Right atrium auricular region (tissue), 2 donors: ENCODE results near the gene FAM78A. TPM values are rescaled to one million over a fixed set of nuclear protein-coding genes. Genes with fewer than 3 reads are reported as not detected.
"Not testable (repeated sequence)": the region's sequence is repeated elsewhere in the genome, so short reads cannot be mapped to it uniquely, and the experiment has no call there.

Source experiments
- DNase-seq: peaks from one replicate; pipeline ENCODE4 v3.0.0-alpha.2; 2019; ENCODE audit warnings: low spot score
- H3K27ac ChIP-seq, 2 donors: fragments of 200-600 bp; sonication (generic); 1 replicate in 1 of 2; 2 replicates in 1 of 2; pipeline ENCODE4 v1.5.1; 2016 to 2019
- H3K27me3 ChIP-seq, 2 donors: fragments of 200-600 bp; sonication (generic); one replicate each; pipeline versions ENCODE4 v1.5.1 to v1.6.0; 2017 to 2019
- H3K36me3 ChIP-seq: fragments of 200-600 bp; sonication (generic); one replicate; pipeline ENCODE4 v1.5.1; 2016
- H3K4me1 ChIP-seq, 2 donors: fragments of 200-600 bp; sonication (generic); one replicate each; pipeline versions ENCODE4 v1.5.1 to v1.6.0; 2017 to 2019
- H3K4me3 ChIP-seq, 2 donors: fragments of 200-600 bp; sonication (generic); 1 replicate in 1 of 2; 2 replicates in 1 of 2; pipeline ENCODE4 v1.5.1; 2017 to 2019; ENCODE audit warnings: mild to moderate bottlenecking in 1 of 2, moderate library complexity in 1 of 2
- H3K9me3 ChIP-seq, 2 donors: fragments of 200-600 bp; sonication (generic); one replicate each; pipeline ENCODE4 v1.5.1; 2019
- total RNA-seq, 2 donors: library from RNA; depleted of rRNA; stranded (reverse); fragments of >200 nt; gene quantifications; one replicate each; pipeline ENCODE4 v1.1.0, GENCODE V29; 2016
- TF ChIP-seq, protein P1 (sequence below), 2 donors: fragments of 200-600 bp; sonication (generic); IDR thresholded peaks; one replicate each; pipeline ENCODE4 v1.5.1; 2019; ENCODE audit warnings: antibody characterized with exemption in 2 of 2

FAM78A gene
- total RNA-seq, 2 donors from 2014 or later: 31.8 to 55.3 TPM

DNA sequence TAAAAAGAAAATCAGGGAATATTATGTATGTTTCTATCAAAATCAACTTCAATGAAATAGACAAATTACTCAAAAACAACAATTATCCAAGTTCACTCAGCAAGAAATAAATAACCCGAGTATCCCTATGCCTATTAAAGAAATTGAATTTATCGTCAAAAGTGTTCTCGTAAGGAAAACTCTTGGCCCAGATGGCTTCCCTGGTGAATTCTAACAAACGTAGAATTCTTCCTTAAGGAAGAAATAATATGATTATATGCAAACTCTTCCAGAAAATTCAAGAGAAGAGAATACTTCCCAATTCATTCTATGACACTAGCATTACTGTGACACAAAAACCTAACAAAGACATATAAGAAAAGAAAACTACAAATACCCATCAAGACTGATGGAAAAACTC lies 29.7 kb downstream of the FAM78A start:
- no peak overlapping the region for H3K27ac ChIP-seq
- H3K4me3 ChIP-seq: no peak overlapping the region
- DNase-seq: no peak
- TF ChIP-seq, protein P1, sequence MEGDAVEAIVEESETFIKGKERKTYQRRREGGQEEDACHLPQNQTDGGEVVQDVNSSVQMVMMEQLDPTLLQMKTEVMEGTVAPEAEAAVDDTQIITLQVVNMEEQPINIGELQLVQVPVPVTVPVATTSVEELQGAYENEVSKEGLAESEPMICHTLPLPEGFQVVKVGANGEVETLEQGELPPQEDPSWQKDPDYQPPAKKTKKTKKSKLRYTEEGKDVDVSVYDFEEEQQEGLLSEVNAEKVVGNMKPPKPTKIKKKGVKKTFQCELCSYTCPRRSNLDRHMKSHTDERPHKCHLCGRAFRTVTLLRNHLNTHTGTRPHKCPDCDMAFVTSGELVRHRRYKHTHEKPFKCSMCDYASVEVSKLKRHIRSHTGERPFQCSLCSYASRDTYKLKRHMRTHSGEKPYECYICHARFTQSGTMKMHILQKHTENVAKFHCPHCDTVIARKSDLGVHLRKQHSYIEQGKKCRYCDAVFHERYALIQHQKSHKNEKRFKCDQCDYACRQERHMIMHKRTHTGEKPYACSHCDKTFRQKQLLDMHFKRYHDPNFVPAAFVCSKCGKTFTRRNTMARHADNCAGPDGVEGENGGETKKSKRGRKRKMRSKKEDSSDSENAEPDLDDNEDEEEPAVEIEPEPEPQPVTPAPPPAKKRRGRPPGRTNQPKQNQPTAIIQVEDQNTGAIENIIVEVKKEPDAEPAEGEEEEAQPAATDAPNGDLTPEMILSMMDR (IDR thresholded peaks at IDR 0.05): no peak
- no peaks in the 10 kb centered on the region for H3K27me3 ChIP-seq
- no peaks in the 10 kb centered on the region for H3K9me3 ChIP-seq
- no peaks in the 10 kb centered on the region for H3K4me1 ChIP-seq
- H3K36me3 ChIP-seq: no peaks in the 10 kb centered on the region

DNA sequence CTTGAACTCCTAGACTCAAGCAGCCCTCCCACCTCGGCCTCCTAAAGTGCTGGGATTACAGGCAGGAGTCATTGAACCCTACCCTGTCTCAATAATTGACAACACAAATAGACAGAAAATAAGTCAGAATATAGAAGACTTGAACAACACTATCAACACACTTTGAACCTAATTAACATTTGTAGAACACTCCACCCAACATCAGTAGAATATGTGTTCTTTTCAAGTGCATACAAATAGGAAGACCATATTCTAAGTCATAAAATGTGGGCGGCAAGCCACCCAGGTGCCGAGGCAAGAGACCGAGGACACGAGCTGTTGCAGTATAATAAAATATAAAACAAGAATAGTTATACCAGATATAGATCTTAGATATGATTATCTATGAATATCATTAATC lies 32.0 kb downstream of the FAM78A start:
- DNase-seq, H3K36me3 ChIP-seq, H3K4me3 ChIP-seq, H3K27me3 ChIP-seq, H3K27ac ChIP-seq, H3K9me3 ChIP-seq, H3K4me1 ChIP-seq: not testable (repeated sequence)

DNA sequence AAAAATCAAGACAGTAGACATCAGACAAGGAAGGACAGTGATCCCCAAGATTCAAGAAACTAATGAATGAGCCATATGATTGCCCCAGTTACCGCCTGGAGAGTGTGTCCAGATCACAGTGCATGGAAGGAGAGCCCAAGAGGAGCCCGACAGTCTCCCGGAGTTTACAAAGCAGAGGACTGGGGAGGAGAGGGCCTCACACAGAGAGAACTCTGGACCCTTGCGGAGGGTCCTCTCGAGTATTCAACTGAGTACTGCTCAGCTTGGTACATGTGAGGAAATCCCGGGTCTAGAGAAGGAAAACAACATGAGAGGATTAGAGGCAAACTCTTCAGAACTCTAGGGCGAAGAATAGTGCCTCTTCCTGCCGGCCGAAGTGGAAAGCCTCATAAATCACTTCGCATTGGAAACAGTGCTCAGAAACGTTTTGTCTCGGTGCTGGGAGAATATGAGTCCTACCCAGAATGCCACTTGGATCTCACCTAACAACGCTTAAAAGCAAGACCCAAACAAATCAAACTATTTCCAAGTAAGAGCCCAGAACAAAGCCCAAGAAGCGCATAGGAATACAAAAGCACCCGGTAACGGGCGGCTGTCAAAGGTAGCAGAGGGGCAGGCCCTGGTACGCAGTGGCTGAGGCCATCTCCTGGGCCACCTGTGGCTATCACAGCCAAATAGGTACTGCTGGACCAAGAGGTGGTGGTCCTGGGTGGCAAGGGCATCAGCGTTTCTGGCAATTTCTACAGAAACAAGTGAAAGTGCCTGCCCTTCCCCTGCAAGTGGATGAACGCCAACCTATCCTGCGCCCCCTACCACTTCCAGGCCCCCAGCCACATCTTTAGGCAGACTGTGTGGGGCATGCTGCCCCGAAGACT lies 36.0 kb downstream of the FAM78A start:
- Histone ChIP-seq H3K36me3 (no peaks in the 10 kb centered on the region), H3K27ac (peak overlapping the region; percentile 79 to 96), H3K27me3 (no peaks in the 10 kb centered on the region), H3K9me3 (no peaks in the 10 kb centered on the region), H3K4me3 (no peak overlapping the region), H3K4me1 (peaks cover 0 to 41% of the 10 kb centered on the region in 2 donors)
- DNase-seq: no peak
- TF ChIP-seq, protein P1 (IDR thresholded peaks at IDR 0.05): no peak

DNA sequence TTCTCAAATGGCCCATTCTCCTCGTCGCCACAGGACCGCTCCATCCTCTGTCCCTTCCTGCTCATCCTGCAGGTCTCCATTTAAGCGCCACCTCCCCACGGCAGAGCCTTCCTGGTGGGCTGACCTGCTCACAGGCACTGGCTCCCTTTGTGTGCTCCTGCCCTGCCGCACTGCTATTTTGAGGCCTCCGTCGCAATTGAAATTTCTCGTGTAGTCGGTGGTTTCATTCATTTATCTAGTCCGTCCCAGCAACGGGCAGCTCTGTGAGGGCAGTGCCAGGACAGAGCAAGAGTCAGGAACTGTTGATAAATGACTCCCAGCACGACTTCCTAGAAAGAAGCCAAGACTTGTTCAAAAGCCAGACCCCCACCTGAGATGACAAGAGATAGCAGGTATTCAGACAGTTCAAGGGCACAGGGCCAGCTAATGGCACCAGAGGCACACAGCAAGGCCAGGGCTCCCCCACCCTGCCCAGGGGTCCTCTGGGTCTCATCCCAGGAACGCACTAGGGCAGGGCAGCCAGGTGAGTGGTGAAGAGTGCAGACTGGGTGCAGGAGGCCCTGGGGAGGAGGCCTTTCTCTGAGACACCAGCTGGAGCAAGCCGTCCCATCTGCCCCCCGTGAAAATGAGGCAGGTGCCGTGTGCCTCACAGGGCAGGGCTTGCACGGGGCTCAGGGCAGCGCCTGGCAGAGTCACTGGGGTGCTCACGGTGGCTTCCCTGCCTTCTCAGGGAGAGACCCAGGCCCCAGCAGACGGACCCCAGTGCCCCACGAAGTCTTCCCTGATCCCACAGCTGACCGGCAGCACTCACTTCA lies 36.9 kb downstream of the FAM78A start:
- no peaks in the 10 kb centered on the region for H3K27me3 ChIP-seq
- no peak overlapping the region for H3K4me3 ChIP-seq
- H3K9me3 ChIP-seq: no peaks in the 10 kb centered on the region
- H3K36me3 ChIP-seq: no peaks in the 10 kb centered on the region
- H3K4me1 ChIP-seq: peaks cover 0 to 41% of the 10 kb centered on the region in 2 donors
- peak overlapping the region; percentile 79 to 96 for H3K27ac ChIP-seq
- DNase-seq: no peak
- TF ChIP-seq, protein P1 (IDR thresholded peaks at IDR 0.05): no peak

DNA sequence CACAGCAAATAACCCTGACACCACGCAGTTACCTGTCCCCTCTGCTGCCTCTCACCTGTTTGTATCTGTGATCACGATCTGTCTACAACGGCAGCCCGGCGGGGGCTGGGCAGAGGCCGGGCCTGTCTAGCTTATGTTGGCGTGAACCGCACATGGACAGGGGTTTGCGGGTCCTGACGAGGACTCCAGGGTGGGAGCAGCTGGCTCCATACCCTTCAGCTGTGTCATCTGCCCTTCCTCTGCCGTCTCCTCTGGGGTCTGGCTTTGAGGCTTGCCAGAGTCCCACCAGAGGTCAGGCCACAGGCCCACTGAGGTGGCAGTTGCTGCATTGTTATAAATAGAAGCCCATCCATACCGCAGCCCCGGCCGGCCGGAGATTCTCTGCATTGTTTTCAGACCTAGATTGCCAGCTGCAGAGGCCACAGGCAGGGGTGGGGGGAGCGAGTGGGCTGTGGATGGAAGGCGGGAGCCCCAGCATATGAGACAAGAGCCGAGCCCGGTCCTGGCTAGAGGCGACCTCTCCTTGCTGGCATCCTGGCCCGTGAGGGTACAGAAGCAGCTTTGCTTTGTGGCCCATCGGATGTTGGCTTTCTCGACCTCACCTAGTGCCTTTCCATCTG lies 37.8 kb downstream of the FAM78A start:
- DNase-seq: no peak
- no peaks in the 10 kb centered on the region for H3K9me3 ChIP-seq
- H3K36me3 ChIP-seq: peaks cover 5% of the 10 kb centered on the region
- H3K27ac ChIP-seq: peak overlapping the region; percentile 79 to 96
- peak overlapping the region in 1 of 2 donors; percentile 18 for H3K4me3 ChIP-seq
- no peaks in the 10 kb centered on the region for H3K27me3 ChIP-seq
- TF ChIP-seq, protein P1 (IDR thresholded peaks at IDR 0.05): no peak
- peaks cover 0 to 45% of the 10 kb centered on the region in 2 donors for H3K4me1 ChIP-seq
